IPS-20b (cell line): ENCODE measurements around the gene ARHGAP44.
"Not testable (repeated sequence)": the region's sequence is repeated elsewhere in the genome, so short reads cannot be mapped to it uniquely, and the experiment has no call there.

Source experiments
- H3K27ac ChIP-seq: one replicate; pipeline ENCODE4 v1.5.1; 2013; ENCODE audit warnings: low read length
- H3K27me3 ChIP-seq: 2 replicates; pipeline ENCODE4 v1.6.1; 2013; ENCODE audit warnings: mild to moderate bottlenecking, low read length, inconsistent platforms; ENCODE audit not compliant: insufficient read depth
- H3K36me3 ChIP-seq: 2 replicates; pipeline ENCODE4 v1.6.1; 2013; ENCODE audit warnings: low read depth, mild to moderate bottlenecking, inconsistent platforms, low read length, moderate library complexity; ENCODE audit not compliant: insufficient read depth
- H3K4me1 ChIP-seq: 2 replicates; pipeline ENCODE4 v1.6.1; 2013; ENCODE audit warnings: mild to moderate bottlenecking, control low read depth, inconsistent platforms, low read length, moderate library complexity; ENCODE audit not compliant: insufficient read depth
- H3K4me3 ChIP-seq: 2 replicates; pipeline ENCODE4 v1.5.1; 2013; ENCODE audit warnings: mild to moderate bottlenecking, low read length, inconsistent platforms
- H3K9ac ChIP-seq: 2 replicates; pipeline ENCODE4 v1.6.1; 2013; ENCODE audit warnings: low read depth, mild to moderate bottlenecking, inconsistent platforms, low read length, moderate library complexity
- H3K9me3 ChIP-seq: 2 replicates; pipeline ENCODE4 v1.6.1; 2013; ENCODE audit warnings: mild to moderate bottlenecking, low read depth, low read length, inconsistent platforms; ENCODE audit not compliant: insufficient read depth

Gene ARHGAP44

GRCh38 chr17:12865769-12866168 is 76.5 kb downstream of the ARHGAP44 start:
- Histone ChIP-seq H3K9ac (no peak overlapping the region), H3K4me3 (no peak overlapping the region), H3K27me3 (no peaks in the 10 kb centered on the region), H3K9me3 (no peaks in the 10 kb centered on the region), H3K4me1 (no peaks in the 10 kb centered on the region), H3K27ac (no peak overlapping the region), H3K36me3 (no peaks in the 10 kb centered on the region)

- Histone ChIP-seq H3K27me3 (no peaks in the 10 kb centered on the region), H3K9me3 (no peaks in the 10 kb centered on the region), H3K9ac (no peak overlapping the region), H3K4me3 (no peak overlapping the region), H3K36me3 (no peaks in the 10 kb centered on the region), H3K4me1 (no peaks in the 10 kb centered on the region), H3K27ac (no peak overlapping the region)
Measured at GRCh38 chr17:12866244-12866643, 76.9 kb downstream of the ARHGAP44 start.

- Histone ChIP-seq H3K4me3 (no peak overlapping the region), H3K27me3 (no peaks in the 10 kb centered on the region), H3K9me3 (no peaks in the 10 kb centered on the region), H3K27ac (no peak overlapping the region), H3K4me1 (no peaks in the 10 kb centered on the region), H3K36me3 (no peaks in the 10 kb centered on the region), H3K9ac (no peak overlapping the region)
Measured at GRCh38 chr17:12867726-12868125, 78.4 kb downstream of the ARHGAP44 start.

- H3K4me3 ChIP-seq, H3K27me3 ChIP-seq, H3K27ac ChIP-seq, H3K36me3 ChIP-seq, H3K9ac ChIP-seq, H3K4me1 ChIP-seq, H3K9me3 ChIP-seq: not testable (repeated sequence)
Measured at GRCh38 chr17:12873415-12874125, 84.3 kb downstream of the ARHGAP44 start.

- Histone ChIP-seq H3K9me3 (no peaks in the 10 kb centered on the region), H3K9ac (no peak overlapping the region), H3K27me3 (no peaks in the 10 kb centered on the region), H3K4me1 (no peaks in the 10 kb centered on the region), H3K27ac (no peak overlapping the region), H3K4me3 (no peak overlapping the region), H3K36me3 (no peaks in the 10 kb centered on the region)
Measured at GRCh38 chr17:12877953-12878669, 88.8 kb downstream of the ARHGAP44 start.

GRCh38 chr17:12879096-12879495 is 89.8 kb downstream of the ARHGAP44 start:
- H3K4me3 ChIP-seq, H3K27ac ChIP-seq, H3K36me3 ChIP-seq, H3K9ac ChIP-seq, H3K9me3 ChIP-seq, H3K27me3 ChIP-seq, H3K4me1 ChIP-seq: not testable (repeated sequence)

- H3K27ac ChIP-seq = no peak overlapping the region
- H3K4me3 ChIP-seq = no peak overlapping the region
- H3K9ac ChIP-seq = no peak overlapping the region
- no peaks in the 10 kb centered on the region for H3K9me3 ChIP-seq
- H3K36me3 ChIP-seq = no peaks in the 10 kb centered on the region
- no peaks in the 10 kb centered on the region for H3K4me1 ChIP-seq
- no peaks in the 10 kb centered on the region for H3K27me3 ChIP-seq
Measured at GRCh38 chr17:12883472-12883871, 94.2 kb downstream of the ARHGAP44 start.

- H3K9me3 ChIP-seq = peaks cover 1% of the 10 kb centered on the region; the same call in 1 of the 2 replicates
Measured at GRCh38 chr17:12887088-12887487, 97.8 kb downstream of the ARHGAP44 start.

GRCh38 chr17:12896180-12896785 is 107.0 kb downstream of the ARHGAP44 start:
- H3K9ac ChIP-seq = no peak overlapping the region
- H3K36me3 ChIP-seq = no peaks in the 10 kb centered on the region
- peaks cover 4% of the 10 kb centered on the region; the same call in 1 of the 2 replicates for H3K9me3 ChIP-seq
- peaks cover 9% of the 10 kb centered on the region; the same call in 1 of the 2 replicates for H3K4me1 ChIP-seq
- no peaks in the 10 kb centered on the region for H3K27me3 ChIP-seq
- H3K4me3 ChIP-seq = no peak overlapping the region
- H3K27ac ChIP-seq = no peak overlapping the region

More at GRCh38 chr17:12887088-12887487, 97.8 kb downstream of the ARHGAP44 start:
- Histone ChIP-seq H3K9ac (no peak overlapping the region), H3K27me3 (no peaks in the 10 kb centered on the region), H3K36me3 (no peaks in the 10 kb centered on the region), H3K27ac (no peak overlapping the region), H3K4me3 (no peak overlapping the region), H3K4me1 (no peaks in the 10 kb centered on the region)

GRCh38 chr17:12898110-12898509 is 108.8 kb downstream of the ARHGAP44 start:
- Histone ChIP-seq H3K9ac (no peak overlapping the region), H3K4me1 (peaks cover 9% of the 10 kb centered on the region; the same call in 1 of the 2 replicates), H3K27ac (no peak overlapping the region), H3K27me3 (no peaks in the 10 kb centered on the region), H3K4me3 (no peak overlapping the region), H3K9me3 (no peaks in the 10 kb centered on the region), H3K36me3 (no peaks in the 10 kb centered on the region)

- Histone ChIP-seq H3K36me3 (no peaks in the 10 kb centered on the region), H3K9ac (no peak overlapping the region), H3K4me1 (peaks cover 9% of the 10 kb centered on the region; the same call in 1 of the 2 replicates), H3K4me3 (no peak overlapping the region), H3K9me3 (no peaks in the 10 kb centered on the region), H3K27me3 (no peaks in the 10 kb centered on the region), H3K27ac (no peak overlapping the region)
Measured at GRCh38 chr17:12899604-12900003, 110.3 kb downstream of the ARHGAP44 start.

GRCh38 chr17:12900474-12900873 is 111.2 kb downstream of the ARHGAP44 start:
- no peaks in the 10 kb centered on the region for H3K27me3 ChIP-seq
- H3K4me1 ChIP-seq = peaks cover 9% of the 10 kb centered on the region; the same call in 1 of the 2 replicates
- H3K4me3 ChIP-seq = no peak overlapping the region
- H3K27ac ChIP-seq = no peak overlapping the region
- H3K9me3 ChIP-seq = no peaks in the 10 kb centered on the region
- H3K9ac ChIP-seq = no peak overlapping the region
- H3K36me3 ChIP-seq = no peaks in the 10 kb centered on the region
